Smooth muscle cell (in vitro differentiated cells): Measurements from ENCODE around the gene NOS2. TPM values are rescaled to one million over a fixed set of nuclear protein-coding genes. Genes with fewer than 3 reads are reported as not detected.
"Not testable (repeated sequence)": the region's sequence is repeated elsewhere in the genome, so short reads cannot be mapped to it uniquely, and the experiment has no call there.

ENCODE experiments used
- DNase-seq: peaks from one replicate; lab custom pipeline; 2025; ENCODE audit not compliant: unreplicated experiment; lab: John Stamatoyannopoulos, UW
- H2AFZ ChIP-seq: fragments of 200-600 bp; sonication (generic); 2 replicates; pipeline ENCODE4 v1.6.0; 2016; ENCODE audit warnings: antibody characterized with exemption, low read depth, mild to moderate bottlenecking
- H3F3A ChIP-seq: fragments of 200-600 bp; sonication (generic); 2 replicates; pipeline ENCODE4 v1.6.0; 2017; ENCODE audit warnings: antibody characterized with exemption, low read depth
- H3K27ac ChIP-seq: fragments of 200-600 bp; sonication (generic); 2 replicates; pipeline ENCODE4 v1.5.1; 2016; ENCODE audit warnings: low read depth, mild to moderate bottlenecking
- H3K27me3 ChIP-seq: fragments of 200-600 bp; sonication (generic); 2 replicates; pipeline ENCODE4 v1.6.1; 2016; ENCODE audit warnings: low read depth, mild to moderate bottlenecking
- H3K36me3 ChIP-seq: fragments of 200-600 bp; sonication (generic); 2 replicates; pipeline ENCODE4 v1.5.1; 2016; ENCODE audit warnings: low read depth
- H3K4me1 ChIP-seq: fragments of 200-600 bp; sonication (generic); 2 replicates; pipeline ENCODE4 v1.5.1; 2016; ENCODE audit warnings: low read depth
- H3K4me2 ChIP-seq: fragments of 200-600 bp; sonication (generic); 2 replicates; pipeline ENCODE4 v1.6.0; 2016; ENCODE audit warnings: mild to moderate bottlenecking
- H3K4me3 ChIP-seq: fragments of 200-600 bp; sonication (generic); 2 replicates; pipeline ENCODE4 v1.5.1; 2016; ENCODE audit warnings: mild to moderate bottlenecking
- H3K79me2 ChIP-seq: fragments of 200-600 bp; sonication (generic); 2 replicates; pipeline ENCODE4 v1.6.0; 2016; ENCODE audit warnings: low read depth, mild to moderate bottlenecking
- H3K9ac ChIP-seq: fragments of 200-600 bp; sonication (generic); 2 replicates; pipeline ENCODE4 v1.6.0; 2016; ENCODE audit warnings: low read depth
- H3K9me3 ChIP-seq: fragments of 200-600 bp; sonication (generic); replicated peaks from 2 replicates; pipeline ENCODE4 v1.5.1; 2016; ENCODE audit warnings: low read depth
- H4K20me1 ChIP-seq: fragments of 200-600 bp; sonication (generic); 2 replicates; pipeline ENCODE4 v1.6.0; 2016; ENCODE audit warnings: low read depth
- CTCF ChIP-seq: fragments of 200-600 bp; sonication (generic); IDR thresholded peaks from 2 replicates; pipeline ENCODE4 v1.5.1; 2017; ENCODE audit warnings: borderline replicate concordance, mild to moderate bottlenecking, antibody characterized with exemption; ENCODE audit not compliant: insufficient read depth, poor library complexity, severe bottlenecking
- WGBS: methylation state at CpG from one replicate; pipeline ENCODE4 v1.1.7; 2016; ENCODE audit warnings: low lambda C conversion rate; 5-methylcytosine and 5-hydroxymethylcytosine counted together
- polyA plus RNA-seq: library from polyadenylated mRNA; unstranded; fragments of >200 nt; fragmentation: Nextera tagmentation; extraction: Ambion mirVana; gene quantifications from 2 replicates; pipeline ENCODE4 v1.2.1, GENCODE V29; 2016
- total RNA-seq: library from RNA; depleted of rRNA; stranded (reverse); fragments of >200 nt; gene quantifications from 2 replicates; pipeline ENCODE4 v1.2.3, GENCODE V29; 2014

NOS2 gene
- total RNA-seq = not detected in 2 replicates
- 0.05 and 0.16 TPM in 2 replicates for polyA plus RNA-seq

DNA sequence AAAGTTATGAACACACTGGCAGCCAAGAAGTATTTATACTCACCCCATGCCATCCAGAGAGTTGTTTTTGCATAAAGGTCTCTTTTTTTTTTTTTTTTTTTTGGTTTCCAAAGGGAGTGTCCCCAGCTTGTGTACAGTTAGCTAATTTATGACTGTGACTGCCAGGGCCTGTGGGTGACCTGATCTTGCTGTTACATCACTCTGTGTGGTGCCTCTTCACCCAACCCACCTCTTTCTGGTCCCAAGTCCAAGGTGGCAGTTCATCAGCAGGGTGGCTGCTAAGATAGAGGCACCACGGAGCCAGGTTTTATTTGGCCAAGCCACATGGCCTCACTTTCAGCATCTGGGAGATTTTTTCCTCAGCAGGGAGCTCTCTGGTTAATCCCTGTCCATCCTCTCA is at the start of gene NOS2:
NOS2 (minus strand) TSS at position 8 of the 400 bp plus-strand sequence. CDS start 1,720 bp downstream, outside the sequence.
- Histone ChIP-seq H3K4me1 (no peaks in the 10 kb centered on the region), H3K27ac (no peak within 1 kb of the TSS), H3K4me3 (no peak within 1 kb of the TSS), H3K79me2 (no peaks in the 10 kb centered on the region), H3F3A (no peaks in the 10 kb centered on the region), H2AFZ (no peak within 1 kb of the TSS), H3K4me2 (no peak within 1 kb of the TSS), H4K20me1 (no peaks in the 10 kb centered on the region), H3K27me3 (peaks cover 5% of the 10 kb centered on the region), H3K9ac (no peak within 1 kb of the TSS), H3K36me3 (no peaks in the 10 kb centered on the region), H3K9me3 (no peaks in the 10 kb centered on the region)
- 93% methylated on average over 1 of the region's 1 CpG for WGBS
- TF ChIP-seq CTCF = no peak
- no peak for DNase-seq

DNA sequence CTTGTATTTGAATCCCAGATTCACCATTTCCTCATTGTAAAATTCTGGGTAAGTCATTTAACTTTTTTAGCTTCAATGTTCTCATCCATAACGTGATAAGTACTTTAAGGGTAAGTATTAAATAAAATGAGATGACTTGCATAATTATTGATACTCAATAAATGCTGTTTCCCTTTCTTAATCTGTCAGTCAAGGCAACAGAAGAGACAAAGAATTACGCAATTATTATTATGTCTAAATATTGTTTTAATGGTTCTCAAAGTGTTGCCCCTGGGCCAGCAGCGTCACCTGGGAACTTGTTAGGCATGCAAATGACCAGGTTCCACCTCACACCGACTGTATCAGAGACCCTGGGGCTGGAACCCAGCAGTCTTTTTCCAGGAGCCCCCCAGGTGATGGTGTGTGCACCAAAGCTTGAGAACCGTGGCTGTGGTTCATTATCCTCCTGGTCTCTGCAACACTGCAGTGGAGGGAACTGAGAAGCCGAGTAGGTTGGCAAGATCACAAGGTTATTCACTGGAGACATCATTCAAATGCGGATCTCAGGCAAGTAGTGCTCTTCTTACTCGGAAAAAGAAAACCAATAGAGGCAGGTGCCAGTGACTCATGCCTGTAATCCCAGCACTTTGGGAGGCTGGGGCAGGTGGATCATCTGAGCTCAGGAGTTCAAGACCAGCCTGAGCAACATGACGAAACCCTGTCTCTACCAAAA is 49.3 kb upstream of the NOS2 start:
- Histone ChIP-seq H3K4me3 (no peak overlapping the region), H3K27me3 (peaks cover 18% of the 10 kb centered on the region), H3K4me2 (no peak overlapping the region), H4K20me1 (no peaks in the 10 kb centered on the region), H3K36me3 (no peaks in the 10 kb centered on the region), H2AFZ (no peak overlapping the region), H3K4me1 (no peaks in the 10 kb centered on the region), H3F3A (no peaks in the 10 kb centered on the region), H3K9ac (no peak overlapping the region), H3K79me2 (no peaks in the 10 kb centered on the region), H3K27ac (no peak overlapping the region), H3K9me3 (no peaks in the 10 kb centered on the region)
- 72% methylated on average over 9 of the region's 9 CpGs for WGBS
- DNase-seq = no peak
- TF ChIP-seq CTCF = no peak

DNA sequence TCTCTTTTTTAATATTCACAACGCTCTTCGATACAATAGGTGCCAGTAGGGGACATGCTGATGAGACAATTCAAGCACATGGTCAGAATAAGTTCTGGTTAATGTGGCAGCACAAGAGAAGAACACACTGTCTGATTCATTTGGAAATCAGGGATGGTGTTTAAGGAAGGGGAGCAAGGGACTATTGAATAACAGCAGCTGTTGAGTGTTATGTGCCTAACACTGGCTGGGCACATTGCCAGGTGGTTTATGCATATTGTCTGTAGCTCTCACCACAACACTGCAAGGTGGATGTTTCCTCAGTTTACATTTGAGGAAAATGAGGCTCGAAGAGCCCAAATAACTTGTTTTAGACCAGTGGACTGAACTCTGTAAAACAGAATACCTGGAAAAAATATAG is 48.6 kb upstream of the NOS2 start:
- H3K9me3 ChIP-seq = no peaks in the 10 kb centered on the region
- peaks cover 18% of the 10 kb centered on the region for H3K27me3 ChIP-seq
- H3K4me2 ChIP-seq = no peak overlapping the region
- H3K4me1 ChIP-seq = no peaks in the 10 kb centered on the region
- H3K9ac ChIP-seq = no peak overlapping the region
- no peak for TF ChIP-seq CTCF
- H4K20me1 ChIP-seq = no peaks in the 10 kb centered on the region
- H2AFZ ChIP-seq = no peak overlapping the region
- H3K27ac ChIP-seq = no peak overlapping the region
- 89% methylated on average over 3 of the region's 3 CpGs for WGBS
- no peak overlapping the region for H3K4me3 ChIP-seq
- H3F3A ChIP-seq = no peaks in the 10 kb centered on the region
- H3K79me2 ChIP-seq = no peaks in the 10 kb centered on the region
- no peak for DNase-seq
- H3K36me3 ChIP-seq = no peaks in the 10 kb centered on the region

GRCh38 chr17:27846808-27847307 is 46.5 kb upstream of the NOS2 start:
- WGBS = 82% methylated on average over 11 of the region's 11 CpGs
- H3K9ac ChIP-seq, H3K27me3 ChIP-seq: not testable (repeated sequence)

More at GRCh38 chr17:27846808-27847307, 46.5 kb upstream of the NOS2 start:
- H3K9me3 ChIP-seq, H3K79me2 ChIP-seq, H3K36me3 ChIP-seq, H3K4me1 ChIP-seq, H2AFZ ChIP-seq, H4K20me1 ChIP-seq, H3K27ac ChIP-seq, H3F3A ChIP-seq, H3K4me3 ChIP-seq, H3K4me2 ChIP-seq, DNase-seq: not testable (repeated sequence)
